HL-60/S4 treated with retinoic acid at 250 ng/mL for 4 days and 3 days (cell line): ENCODE measurements around the gene CST11.
"Not testable (repeated sequence)": the region's sequence is repeated elsewhere in the genome, so short reads cannot be mapped to it uniquely, and the experiment has no call there.

Experiments
- in situ Hi-C: fragments of 300-500 bp; cut with MboI; formaldehyde crosslinking; loops from 2 replicates; pipeline ENCODE4 v1.7.0; 2022; ENCODE audit warnings: low sequenced_read_pairs

The CST11 gene

GRCh38 chr20:23452776-23453175, at the start of gene CST11:
CST11 (minus strand) TSS chr20:23452876; CDS start chr20:23452811, 65 bp downstream.
- in situ Hi-C loops: no loop called here

GRCh38 chr20:23501926-23502325, 49.2 kb upstream of the CST11 start:
- in situ Hi-C loops: no loop called here

- in situ Hi-C loops: no loop called here
Measured at GRCh38 chr20:23497536-23497935, 44.9 kb upstream of the CST11 start.

- in situ Hi-C loops: no loop called here
Measured at GRCh38 chr20:23493172-23493772, 40.6 kb upstream of the CST11 start.

- in situ Hi-C loops: no loop called here
Measured at GRCh38 chr20:23492292-23492691, 39.6 kb upstream of the CST11 start.

- in situ Hi-C loops: no loop called here
Measured at GRCh38 chr20:23490817-23491216, 38.1 kb upstream of the CST11 start, which contains the start of gene CST8. CST8 (plus strand) TSS chr20:23491117; CDS start chr20:23491668, 551 bp downstream.

GRCh38 chr20:23488996-23489395, 36.3 kb upstream of the CST11 start:
- in situ Hi-C loops: no loop called here

GRCh38 chr20:23488470-23488869, 35.8 kb upstream of the CST11 start:
- in situ Hi-C loops: no loop called here

- in situ Hi-C loops: no loop called here
Measured at GRCh38 chr20:23484081-23484480, 31.4 kb upstream of the CST11 start.

GRCh38 chr20:23482138-23482537, 29.5 kb upstream of the CST11 start:
- in situ Hi-C loops: no loop called here

GRCh38 chr20:23479043-23479442, 26.4 kb upstream of the CST11 start:
- in situ Hi-C loops: no loop called here

- in situ Hi-C loops: no loop called here
Measured at GRCh38 chr20:23477223-23477622, 24.5 kb upstream of the CST11 start.

GRCh38 chr20:23476015-23476754, 23.5 kb upstream of the CST11 start:
- in situ Hi-C loops: no loop called here

- in situ Hi-C loops: no loop called here
Measured at GRCh38 chr20:23475395-23475794, 22.7 kb upstream of the CST11 start.

- in situ Hi-C loops: not testable (repeated sequence)
Measured at GRCh38 chr20:23473293-23473692, 20.6 kb upstream of the CST11 start.

GRCh38 chr20:23472306-23472705, 19.6 kb upstream of the CST11 start:
- in situ Hi-C loops: not testable (repeated sequence)

- in situ Hi-C loops: not testable (repeated sequence)
Measured at GRCh38 chr20:23466961-23467360, 14.3 kb upstream of the CST11 start.

GRCh38 chr20:23461180-23461579, 8.5 kb upstream of the CST11 start:
- in situ Hi-C loops: no loop called here

- in situ Hi-C loops: no loop called here
Measured at GRCh38 chr20:23459461-23460150, 6.9 kb upstream of the CST11 start.

- in situ Hi-C loops: no loop called here
Measured at GRCh38 chr20:23456873-23457272, 4.2 kb upstream of the CST11 start.

GRCh38 chr20:23456409-23456808, 3.7 kb upstream of the CST11 start:
- in situ Hi-C loops: no loop called here

GRCh38 chr20:23455639-23456038, 3.0 kb upstream of the CST11 start:
- in situ Hi-C loops: no loop called here
